WTC11 (cell line): ENCODE measurements around the gene CHN1. TPM values are rescaled to one million over a fixed set of nuclear protein-coding genes. Genes with fewer than 3 reads are reported as not detected.

ENCODE experiments used
- ATAC-seq: fragments of 200-7000 bp; cut with Tn5 transposase; 2 replicates; pipeline ENCODE4 v1.10.0; 2021; ENCODE audit warnings: mild to moderate bottlenecking, moderate library complexity
- CTCF ChIA-PET: fragments of 300-600 bp; sonication (Branson Sonifier 250); formaldehyde crosslinking; loops from one replicate; lab custom pipeline; 2021; ENCODE audit warnings: antibody characterized with exemption; lab: Charles Lee
- POLR2A ChIA-PET: fragments of 350-600 bp; sonication (Branson Sonifier 250); formaldehyde crosslinking; loops from one replicate; lab custom pipeline; 2021; ENCODE audit warnings: antibody characterized with exemption; lab: Charles Lee
- DNase-seq: peaks from one replicate; pipeline ENCODE4 v3.0.0; 2021; ENCODE audit warnings: low spot score
- H3K27ac Mint-ChIP-seq: 2 replicates; pipeline ENCODE4 v1.8.0; 2021; ENCODE audit warnings: mixed read lengths
- H3K27me3 Mint-ChIP-seq: 2 replicates; pipeline ENCODE4 v1.8.0; 2021; ENCODE audit warnings: low read depth, mild to moderate bottlenecking, moderate library complexity, mixed read lengths
- H3K36me3 Mint-ChIP-seq: 2 replicates; pipeline ENCODE4 v1.8.0; 2021; ENCODE audit warnings: mixed read lengths
- H3K4me1 Mint-ChIP-seq: 2 replicates; pipeline ENCODE4 v1.8.0; 2022; ENCODE audit warnings: mixed read lengths
- H3K4me3 Mint-ChIP-seq: 2 replicates; pipeline ENCODE4 v1.8.0; 2021; ENCODE audit warnings: mild to moderate bottlenecking, moderate library complexity, mixed read lengths
- H3K9me3 Mint-ChIP-seq: 2 replicates; pipeline ENCODE4 v1.8.0; 2021; ENCODE audit warnings: mixed read lengths
- AFF4 ChIP-seq: sonication (generic); formaldehyde crosslinking; IDR thresholded peaks from 2 replicates; pipeline ENCODE4 v1.8.1; 2023; ENCODE audit warnings: mild to moderate bottlenecking, missing genetic modification reagents, borderline replicate concordance
- AR ChIP-seq: fragments of 250-450 bp; sonication (Bioruptor Pico); IDR thresholded peaks from 2 replicates; pipeline ENCODE4 v1.9.0; 2021; ENCODE audit warnings: mild to moderate bottlenecking
- CDX4 ChIP-seq: fragments of 250-450 bp; sonication (Bioruptor Pico); IDR thresholded peaks from 2 replicates; pipeline ENCODE4 v1.9.0; 2021; ENCODE audit warnings: moderate library complexity, mild to moderate bottlenecking, inconsistent platforms, borderline replicate concordance
- CREB1 ChIP-seq: sonication (generic); formaldehyde crosslinking; IDR thresholded peaks from 2 replicates; pipeline ENCODE4 v1.8.0; 2023; ENCODE audit warnings: mild to moderate bottlenecking, missing genetic modification reagents
- CREM ChIP-seq: sonication (generic); formaldehyde crosslinking; IDR thresholded peaks from 2 replicates; pipeline ENCODE4 v1.8.1; 2022; ENCODE audit warnings: mild to moderate bottlenecking, missing genetic modification reagents, moderate library complexity
- FOXJ3 ChIP-seq: sonication (generic); formaldehyde crosslinking; IDR thresholded peaks from 2 replicates; pipeline ENCODE4 v1.9.0; 2021; ENCODE audit warnings: missing genetic modification reagents, mild to moderate bottlenecking, borderline replicate concordance
- HMGA2 ChIP-seq: fragments of 250-450 bp; sonication (Bioruptor Pico); IDR thresholded peaks from 2 replicates; pipeline ENCODE4 v1.4.0; 2021; ENCODE audit warnings: mild to moderate bottlenecking, moderate library complexity
- IRF1 ChIP-seq: sonication (generic); formaldehyde crosslinking; IDR thresholded peaks from 2 replicates; pipeline ENCODE4 v1.8.0; 2023; ENCODE audit warnings: missing genetic modification reagents
- JAZF1 ChIP-seq: fragments of 250-450 bp; sonication (Bioruptor Pico); IDR thresholded peaks from 2 replicates; pipeline ENCODE4 v1.9.0; 2021; ENCODE audit warnings: moderate library complexity, mild to moderate bottlenecking, inconsistent platforms
- MXD4 ChIP-seq: fragments of 250-450 bp; sonication (Bioruptor Pico); IDR thresholded peaks from 2 replicates; pipeline ENCODE4 v1.8.0; 2021; ENCODE audit warnings: mild to moderate bottlenecking, moderate library complexity, borderline replicate concordance
- NR1H2 ChIP-seq: sonication (generic); formaldehyde crosslinking; IDR thresholded peaks from 2 replicates; pipeline ENCODE4 v1.9.0; 2021; ENCODE audit warnings: mild to moderate bottlenecking, moderate library complexity, missing genetic modification reagents
- RELA ChIP-seq: sonication (generic); formaldehyde crosslinking; IDR thresholded peaks from 2 replicates; pipeline ENCODE4 v1.8.1; 2022; ENCODE audit warnings: missing genetic modification reagents, mild to moderate bottlenecking, borderline replicate concordance
- SOX15 ChIP-seq: fragments of 250-450 bp; sonication (Bioruptor Pico); IDR thresholded peaks from 2 replicates; pipeline ENCODE4 v1.9.0; 2021; ENCODE audit warnings: mild to moderate bottlenecking
- TCF7 ChIP-seq: sonication (generic); formaldehyde crosslinking; IDR thresholded peaks from 2 replicates; pipeline ENCODE4 v1.8.0; 2022; ENCODE audit warnings: mild to moderate bottlenecking, low read depth, missing genetic modification reagents, moderate library complexity
- TEAD4 ChIP-seq: sonication (generic); formaldehyde crosslinking; IDR thresholded peaks from 2 replicates; pipeline ENCODE4 v1.8.0; 2022; ENCODE audit warnings: mild to moderate bottlenecking, missing genetic modification reagents
- ZNF396 ChIP-seq: fragments of 250-450 bp; sonication (Bioruptor Pico); IDR thresholded peaks from 2 replicates; pipeline ENCODE4 v1.8.0; 2021; ENCODE audit warnings: mild to moderate bottlenecking, moderate library complexity, borderline replicate concordance
- ZNF425 ChIP-seq: fragments of 250-450 bp; sonication (Bioruptor Pico); conservative IDR thresholded peaks from 2 replicates; pipeline ENCODE4 v1.9.0; 2021; ENCODE audit warnings: mild to moderate bottlenecking
- ZSCAN18 ChIP-seq: fragments of 250-450 bp; sonication (Bioruptor Pico); IDR thresholded peaks from 2 replicates; pipeline ENCODE4 v2.1.2; 2022; ENCODE audit warnings: mild to moderate bottlenecking, moderate library complexity
- total RNA-seq: library from RNA; stranded (reverse); gene quantifications from 3 replicates; pipeline ENCODE4 v1.2.3, GENCODE V29; 2021

Gene CHN1
- total RNA-seq, 1 experiment from 2014 or later, result 30.0 TPM

GRCh38 chr2:175039031-175039430, 33.9 kb upstream of the CHN1 start (continued):
- no peak for TF ChIP-seq AFF4 (CRISPR knock-in tag)
- no peak for TF ChIP-seq AR (CRISPR knock-in tag)
- TF ChIP-seq TEAD4, result no peak
- TF ChIP-seq HMGA2, result no peak
- no peak for TF ChIP-seq MXD4 (CRISPR knock-in tag)
- TF ChIP-seq CREB1 (CRISPR knock-in tag), result no peak

- CTCF ChIA-PET, result interaction anchor here (0.6 to 1.1 kb wide), 4 partner anchors 12 to 289 kb away, joined by 3 read pairs; no protein-coding TSS in a partner anchor
- no peak overlapping the region for H3K27ac Mint-ChIP-seq
- H3K4me3 Mint-ChIP-seq, result no peak overlapping the region
- no peaks in the 10 kb centered on the region for H3K36me3 Mint-ChIP-seq
- ATAC-seq, result no peak
- peaks cover 10% of the 10 kb centered on the region for H3K9me3 Mint-ChIP-seq
- no peak for DNase-seq
- H3K27me3 Mint-ChIP-seq, result no peaks in the 10 kb centered on the region
- TF ChIP-seq SOX15 (CRISPR knock-in tag) (no peak), ZNF396 (CRISPR knock-in tag) (no peak), TCF7 (no peak), CREB1 (CRISPR knock-in tag) (no peak), NR1H2 (no peak), ZSCAN18 (CRISPR knock-in tag) (no peak), ZNF425 (CRISPR knock-in tag) (no peak), JAZF1 (no peak), IRF1 (no peak), CREM (CRISPR knock-in tag) (no peak), FOXJ3 (CRISPR knock-in tag) (no peak), RELA (CRISPR knock-in tag) (no peak), CDX4 (CRISPR knock-in tag) (no peak)
- POLR2A ChIA-PET, result interaction anchor here (0.5 kb wide), 1 partner anchor 9 kb away, joined by 3 read pairs; no protein-coding TSS in a partner anchor
- no peaks in the 10 kb centered on the region; the same call in 1 of the 2 replicates for H3K4me1 Mint-ChIP-seq
These were observed 32.8 kb upstream of the CHN1 start for GRCh38 chr2:175037941-175038340.
